HuH-7 (cell line): ENCODE data around the gene MRPL49.
A peak's percentile ranks its signal among the peaks of the same experiment; 100 is the strongest.
"Not testable (repeated sequence)": the region's sequence is repeated elsewhere in the genome, so short reads cannot be mapped to it uniquely, and the experiment has no call there.

Source experiments
- DNase-seq: peaks from one replicate; pipeline ENCODE4 v3.0.0; 2011; ENCODE audit warnings: low spot score

Gene MRPL49

DNA sequence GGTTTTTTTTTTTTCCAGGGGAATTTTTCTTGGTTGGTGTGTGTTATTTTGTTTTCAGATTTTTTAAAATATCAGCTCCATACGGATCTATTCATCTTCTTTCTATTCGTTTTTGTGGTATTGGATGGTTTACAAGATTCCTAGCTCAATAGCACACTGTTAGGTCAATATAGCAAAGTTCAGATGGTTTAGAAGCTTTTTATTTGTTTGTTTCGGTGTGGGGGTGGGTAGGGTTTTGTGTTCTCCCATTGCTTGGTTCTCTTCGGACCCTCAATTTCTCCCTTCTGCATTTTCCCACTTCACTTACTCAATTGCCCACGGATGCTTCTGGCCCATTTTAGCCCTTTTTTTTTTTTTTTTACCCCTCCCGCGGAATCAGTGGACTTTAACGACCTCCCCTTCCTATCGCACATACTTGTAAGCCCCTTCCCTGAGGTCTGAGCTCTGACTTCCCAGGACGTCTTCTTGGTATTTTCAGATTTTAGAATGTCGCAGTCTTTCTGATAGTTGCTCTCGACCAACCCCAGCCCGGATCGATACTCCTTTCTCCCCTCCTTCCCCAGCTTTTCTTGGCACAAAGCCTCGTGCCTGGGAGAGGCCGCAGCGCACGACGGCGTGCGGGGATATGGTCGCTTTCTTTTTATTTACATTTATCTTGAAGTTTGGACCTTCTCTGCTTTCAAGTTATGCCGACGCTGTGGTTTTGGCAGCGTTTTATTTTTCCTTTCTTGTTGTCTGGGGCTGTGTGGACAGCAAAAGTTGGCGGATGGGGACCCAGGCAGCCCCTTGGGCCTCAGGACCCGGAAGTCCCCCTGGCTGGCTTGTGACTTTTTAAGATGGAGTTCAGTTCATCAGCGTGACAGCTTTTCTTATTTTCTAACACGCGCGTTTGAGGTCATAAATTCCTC lies 43.5 kb downstream of the MRPL49 start:
- peak; percentile 39 for DNase-seq

GRCh38 chr11:65166893-65167292 lies 44.8 kb downstream of the MRPL49 start:
- DNase-seq = no peak

- no peak for DNase-seq
Observed at GRCh38 chr11:65167656-65168055, 45.5 kb downstream of the MRPL49 start.

DNA sequence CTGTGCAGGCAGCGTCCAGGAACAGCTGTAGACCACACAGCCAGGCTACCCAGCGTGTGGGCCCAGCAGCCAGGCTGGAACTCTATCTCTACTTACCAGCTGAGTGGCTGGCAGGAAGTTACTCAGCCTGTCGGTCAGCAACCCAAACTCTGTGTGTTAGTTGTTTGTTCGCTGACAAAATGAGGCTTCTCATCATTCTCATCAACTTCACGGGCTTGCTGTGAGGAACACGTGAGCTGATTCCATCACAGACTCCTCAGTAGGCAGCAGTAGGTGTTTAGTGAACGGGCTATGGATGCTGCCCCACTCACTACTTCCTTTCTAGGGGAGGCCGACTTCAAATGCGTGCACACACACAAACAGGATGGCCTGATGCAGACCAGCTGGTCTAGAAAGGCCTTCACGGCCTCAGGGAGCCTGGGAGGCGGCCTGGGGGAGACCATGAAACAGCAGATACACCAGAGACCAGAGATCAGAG lies 47.1 kb downstream of the MRPL49 start:
- no peak for DNase-seq

DNA sequence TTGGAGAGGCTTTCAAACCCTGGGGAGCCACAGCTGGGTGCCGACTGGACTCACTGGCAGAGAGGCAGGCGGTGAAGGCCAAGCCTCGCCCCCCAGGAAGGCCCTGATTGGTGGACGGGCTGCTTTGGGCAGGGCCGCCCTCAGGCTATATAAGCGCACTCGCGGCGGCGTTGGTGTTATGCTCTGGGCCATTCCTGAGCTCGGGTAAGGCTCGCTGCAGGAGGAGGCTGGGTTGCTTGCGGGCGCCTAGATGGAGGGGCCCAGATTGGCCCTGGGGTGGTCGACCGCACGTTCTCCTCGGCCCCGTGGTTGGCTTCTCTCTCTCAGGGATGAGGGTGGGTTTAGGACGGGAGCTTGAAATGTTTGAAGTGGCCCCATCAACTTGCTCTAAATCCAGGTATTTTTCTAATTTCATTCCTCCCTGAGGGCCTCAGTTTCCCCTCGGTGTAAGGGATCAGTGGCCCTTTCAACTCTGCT lies 48.0 kb downstream of the MRPL49 start, which contains the start of gene SPDYC:
Gene SPDYC (plus strand): TSS at position 176 of the 477 bp plus-strand sequence. CDS start 1,125 bp downstream, outside the sequence.
- no peak for DNase-seq

GRCh38 chr11:65172600-65172999 lies 50.5 kb downstream of the MRPL49 start:
- DNase-seq = no peak

DNA sequence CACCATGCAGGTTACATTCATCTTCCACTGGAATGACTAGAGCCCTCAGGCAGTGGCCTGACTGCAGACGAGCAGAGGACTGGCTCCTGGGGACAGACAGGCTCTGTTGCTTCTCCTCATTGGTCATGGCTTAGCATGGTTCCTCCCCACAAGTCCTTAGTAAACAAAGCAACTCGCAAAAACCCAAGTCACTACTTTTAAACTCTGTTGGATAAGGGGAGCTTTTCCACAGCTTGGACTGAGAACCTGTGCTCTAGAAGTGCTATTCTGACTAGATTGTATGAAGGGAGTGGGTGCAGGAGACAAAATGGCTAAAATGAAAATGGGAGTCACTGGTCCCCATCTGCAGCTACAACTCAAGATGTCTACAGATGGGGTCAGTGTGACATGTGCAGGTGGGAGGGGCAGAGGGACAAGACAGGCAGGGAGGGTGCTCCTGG lies 52.5 kb downstream of the MRPL49 start:
- not testable (repeated sequence) for DNase-seq
